ENCODE data around the gene FOXJ2.

- TF ChIP-seq POLR2A (IDR thresholded peaks at IDR 0.05; ENCODE audit: low read depth, low read length): no peak
- TF ChIP-seq POLR2AphosphoS5 (IDR thresholded peaks at IDR 0.05; ENCODE audit: low read depth, low read length): no peak
- no peak for TF ChIP-seq TAF1 (IDR thresholded peaks at IDR 0.05; ENCODE audit: borderline replicate concordance, low read depth, low read length)
These were observed 42.6 kb upstream of the FOXJ2 start for GRCh38 chr12:7989827-7990491.
